Prostate gland (tissue), 2 donors: ENCODE results near the gene NEDD1. TPM values are rescaled to one million over a fixed set of nuclear protein-coding genes. Genes with fewer than 3 reads are reported as not detected.

Experiments
- small RNA-seq, 2 donors: library from RNA; depleted of rRNA; stranded (forward); fragments of <200 nt; gene quantifications; one replicate each; pipeline ENCODE3, GENCODE V24; 2016
- total RNA-seq, 2 donors: library from RNA; depleted of rRNA; stranded (reverse); fragments of >200 nt; gene quantifications; one replicate each; pipeline ENCODE4 v1.1.0, GENCODE V29; 2016

Gene NEDD1
- total RNA-seq, 2 donors from 2014 or later: 22.8 to 29.8 TPM

Small RNA genes within 50 kb of the gene (small RNA-seq; reads per million reads assigned to genes)
- gene RF00019: 0 reads per million in 2 donors
